ENCODE results near the gene TET3. TPM values are rescaled to one million over a fixed set of nuclear protein-coding genes. Genes with fewer than 3 reads are reported as not detected.
A peak's percentile ranks its signal among the peaks of the same experiment; 100 is the strongest.

TET3 gene
- total and polyA plus RNA-seq, 2 of the 8 experiments (the other 6 are each of a cell fraction or from before 2014, with no cell fraction given) = 4.5 to 21.1 TPM

DNA sequence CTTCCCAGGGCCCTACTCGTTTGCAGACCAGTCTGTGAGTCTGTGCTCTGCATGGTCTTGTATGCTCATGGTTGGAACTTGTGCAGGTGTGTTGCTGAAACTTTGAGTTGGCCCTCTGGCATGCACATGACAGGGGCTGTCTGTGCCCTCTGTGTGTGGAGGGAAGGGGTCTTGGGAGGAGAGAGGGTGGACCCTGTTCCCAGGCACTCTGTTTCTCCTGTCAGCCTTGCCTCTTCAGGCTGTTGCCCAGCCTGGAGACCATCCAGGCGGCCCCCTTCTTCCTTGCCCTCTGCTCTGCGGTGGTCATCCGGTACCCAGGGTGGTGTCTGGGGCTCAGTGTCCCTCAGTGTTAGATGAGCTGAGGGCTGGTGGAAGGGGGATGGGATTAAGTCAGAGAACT lies 39.5 kb downstream of the TET3 start:
- H3K14ac ChIP-seq (ENCODE audit: insufficient read length) = no peak overlapping the region
- H3K4me2 ChIP-seq (ENCODE audit: insufficient read depth in 1 of 2, low read depth in 2 of 2, low read length in 2 of 2) = no peak overlapping the region
- H3K27ac ChIP-seq (ENCODE audit: low read depth, low read length) = no peak overlapping the region
- no peak for DNase-seq (ENCODE audit: low read depth in 1 of 2, low spot score in 2 of 2)
- peaks cover 17% of the 10 kb centered on the region for H3K79me1 ChIP-seq (ENCODE audit: low read depth, low read length)
- no peak overlapping the region for H4K5ac ChIP-seq (ENCODE audit: insufficient read length, low read depth, low read length)
- peak overlapping the region; percentile 55 for H4K91ac ChIP-seq (replicated peaks; ENCODE audit: insufficient read length, low read length)
- WGBS, 2 experiments (ENCODE audit: extremely low coverage in 1 of 2, insufficient coverage in 1 of 2, insufficient read length in 1 of 2, insufficient replicate concordance in 2 of 2, low coverage in 1 of 2, low lambda C conversion rate in 2 of 2, missing lambda C conversion rate in 1 of 2) = 70% methylated on average over 3 of the region's 4 CpGs; no CpG with 5 or more reads in 1 of the 2 experiments
- H3K9me3 ChIP-seq (ENCODE audit: insufficient read depth in 2 of 2, low read depth in 1 of 2, low read length in 1 of 2) = peaks cover 0 to 7% of the 10 kb centered on the region in 2 experiments; a peak in 1 of 4 replicates
- peak overlapping the region in 1 of 4 experiments; percentile 19; a peak in 2 of 7 replicates for H3K9ac ChIP-seq (replicated peaks in 1 of 4; ENCODE audit: extremely low read depth in 1 of 4, low read depth in 3 of 4, low read length in 3 of 4)
- H3K23me2 ChIP-seq (ENCODE audit: low read depth, low read length) = no peaks in the 10 kb centered on the region; the same call in 1 of the 2 replicates
- H3K36me3 ChIP-seq (ENCODE audit: control insufficient read depth in 2 of 4, insufficient read depth in 4 of 4, low read length in 3 of 4) = no peaks in the 10 kb centered on the region
- 0 out of 2 replicates have a peak overlapping the region, but pooled peaks have one; percentile 70 for H2AK5ac ChIP-seq (ENCODE audit: low read depth, low read length)
- FAIRE-seq = no peak
- no peak overlapping the region for H2AFZ ChIP-seq (ENCODE audit: low read length)
- H2BK120ac ChIP-seq (replicated peaks; ENCODE audit: low read depth, low read length) = peak overlapping the region; percentile 88
- CTCF ChIA-PET (ENCODE audit: partially characterized antibody) = no interaction called here
- TF ChIP-seq RBBP5 (IDR thresholded peaks at IDR 0.05; ENCODE audit: borderline replicate concordance, low read depth, low read length) = no peak
- TF ChIP-seq SIRT6 (IDR thresholded peaks at IDR 0.05; ENCODE audit: low read length) = no peak
- TF ChIP-seq GTF2F1 (IDR thresholded peaks at IDR 0.05; ENCODE audit: borderline replicate concordance, low read depth, low read length) = no peak
- TF ChIP-seq CREB1 (IDR thresholded peaks at IDR 0.05) = no peak
- no peak for TF ChIP-seq POU5F1 (IDR thresholded peaks at IDR 0.05; ENCODE audit: low read depth, low read length)
- no peak for TF ChIP-seq ASH2L (IDR thresholded peaks at IDR 0.05; ENCODE audit: low read length)
- no peak overlapping the region for H3K56ac ChIP-seq (replicated peaks; ENCODE audit: insufficient read length, low read depth, low read length)
- H2BK15ac ChIP-seq (ENCODE audit: low read length) = peak overlapping the region; percentile 77
- POLR2A ChIA-PET (ENCODE audit: partially characterized antibody) = no interaction called here
- H2BK20ac ChIP-seq (ENCODE audit: low read length) = peak overlapping the region; percentile 83; the same call in 1 of the 2 replicates
- H3K27me3 ChIP-seq (replicated peaks in 1 of 4; ENCODE audit: control insufficient read depth in 3 of 4, extremely low read depth in 1 of 4, insufficient read depth in 3 of 4, low read length in 3 of 4) = no peaks in the 10 kb centered on the region
- peaks cover 7 to 21% (median 13%) of the 10 kb centered on the region in 4 experiments for H3K4me1 ChIP-seq (replicated peaks in 1 of 4; ENCODE audit: control insufficient read depth in 3 of 4, insufficient read depth in 4 of 4, low read length in 3 of 4)
- H3K4ac ChIP-seq (replicated peaks; ENCODE audit: insufficient read length, low read depth, low read length) = peak overlapping the region; percentile 19
- peak overlapping the region; percentile 76; the same call in 1 of the 2 replicates for H2BK5ac ChIP-seq (ENCODE audit: low read depth, low read length)
- peaks cover 4 to 8% of the 10 kb centered on the region in 2 experiments for H4K20me1 ChIP-seq (replicated peaks in 1 of 2; ENCODE audit: control insufficient read depth in 1 of 2, insufficient read depth in 2 of 2, low read length in 2 of 2)
- H3K18ac ChIP-seq (ENCODE audit: extremely low read depth, low read length) = peak overlapping the region; percentile 40; the same call in 1 of the 2 replicates
- H4K8ac ChIP-seq (ENCODE audit: extremely low read depth, insufficient read depth, low read length) = peak overlapping the region; percentile 62; the same call in 1 of the 2 replicates
- no peak overlapping the region for H3K4me3 ChIP-seq (ENCODE audit: extremely low read depth in 1 of 4, insufficient read depth in 2 of 4, low read depth in 3 of 4, low read length in 4 of 4)
- H3K79me2 ChIP-seq (ENCODE audit: control insufficient read depth in 1 of 2, insufficient read depth in 2 of 2, low read length in 2 of 2) = peaks cover 0 to 74% of the 10 kb centered on the region in 2 experiments; a peak in 2 of 4 replicates
- no peak overlapping the region for H2BK12ac ChIP-seq (ENCODE audit: low read depth, low read length)
- H3K23ac ChIP-seq (ENCODE audit: insufficient read length) = no peak overlapping the region

All from H1 (cell line).